Pancreas (tissue), 10 donors: ENCODE data around the gene SYNDIG1. TPM values are rescaled to one million over a fixed set of nuclear protein-coding genes. Genes with fewer than 3 reads are reported as not detected.

Experiments used
- ATAC-seq, 4 donors: fragments of 200-7000 bp; cut with Tn5 transposase; one replicate each; pipeline versions ENCODE4 v1.8.0 to v1.9.1; 2020; ENCODE audit warnings: mild to moderate bottlenecking in 4 of 4, moderate library complexity in 4 of 4
- DNase-seq, 6 donors: peaks; one replicate each; pipeline ENCODE4 v3.0.0-alpha.2; 2020
- FAIRE-seq: peaks from 2 replicates; lab custom pipeline; 2012; peaks lifted over from hg19 to GRCh38; lab: Jason Lieb, UNC
- H3K27ac ChIP-seq, 4 donors: fragments of 200-600 bp; sonication (generic); 1 replicate in 3 of 4; 2 replicates in 1 of 4; pipeline versions ENCODE4 v1.5.0 to v1.8.0; 2020
- H3K27me3 ChIP-seq, 4 donors: fragments of 200-600 bp; one replicate each; pipeline ENCODE4 v1.8.0; 2021
- H3K36me3 ChIP-seq, 3 donors: fragments of 200-600 bp; sonication (generic) in 1 of 3; one replicate each; pipeline versions ENCODE4 v1.5.0 to v1.8.0; 2020 to 2021
- H3K4me1 ChIP-seq, 3 donors: fragments of 200-600 bp; one replicate each; pipeline ENCODE4 v1.8.0; 2021
- H3K4me3 ChIP-seq, 4 donors: fragments of 200-600 bp; sonication (generic) in 2 of 4; one replicate each; pipeline versions ENCODE4 v1.5.0 to v1.8.0; 2020 to 2021
- H3K9me3 ChIP-seq, 4 donors: fragments of 200-600 bp; one replicate each; pipeline ENCODE4 v1.8.0; 2021
- WGBS, 2 donors: extraction: QIAGEN DNeasy Blood & Tissue Kit; methylation state at CpG; one replicate each; pipeline ENCODE4 v1.1.7; 2013; 5-methylcytosine and 5-hydroxymethylcytosine counted together
- intact Hi-C, 3 donors: fragments of 100-400 bp; cut with DNase I; formaldehyde crosslinking; loops; one replicate each; pipeline versions ENCODE4 v1.11.1 to v1.14.2; 2022
- polyA plus RNA-seq, 2 donors: library from polyadenylated mRNA; stranded (reverse); fragments of 200-250 nt; gene quantifications; one replicate each; pipeline ENCODE4 v1.2.3, GENCODE V29; 2013
- total RNA-seq, 6 donors: library from RNA; stranded (reverse); fragmentation: NEBNext Ultra II Directional in 4 of 6; extraction: Animal tissue kit (Norgen Biotek cat#: 25700) in 4 of 6; gene quantifications; one replicate each; pipeline versions ENCODE4 v1.2.1 to v1.2.4, GENCODE V29; 2021 to 2023
- TF ChIP-seq, protein P1 (sequence below), 4 donors: fragments of 200-600 bp; sonication (generic) in 3 of 4; IDR thresholded peaks; one replicate each; pipeline versions ENCODE4 v1.5.0 to v1.8.0; 2021; ENCODE audit warnings: antibody characterized with exemption in 4 of 4
- donor health status: healthy with polysubstance abuse.
- donor health status: DM: no; HTN: no; CAD: no; lungs with moderate emphysema.
- donor health status: DM: no; HTN: no; CAD: no.
- donor health status: control.
- donor health status: control.
- donor health status: Bipolar disorder and iron deficiency.
- donor health status: DM: yes; HTN: yes; CAD: no.
- donor health status: DM: no; HTN: no; CAD: no.
- donor health status: DM: no; HTN: no; CAD: no.
- donor health status: DM: yes; HTN: yes; CAD: no.

SYNDIG1 gene
- total and polyA plus RNA-seq, 8 donors = 0.04 to 0.46 (median 0.23) TPM; not detected in 1

DNA sequence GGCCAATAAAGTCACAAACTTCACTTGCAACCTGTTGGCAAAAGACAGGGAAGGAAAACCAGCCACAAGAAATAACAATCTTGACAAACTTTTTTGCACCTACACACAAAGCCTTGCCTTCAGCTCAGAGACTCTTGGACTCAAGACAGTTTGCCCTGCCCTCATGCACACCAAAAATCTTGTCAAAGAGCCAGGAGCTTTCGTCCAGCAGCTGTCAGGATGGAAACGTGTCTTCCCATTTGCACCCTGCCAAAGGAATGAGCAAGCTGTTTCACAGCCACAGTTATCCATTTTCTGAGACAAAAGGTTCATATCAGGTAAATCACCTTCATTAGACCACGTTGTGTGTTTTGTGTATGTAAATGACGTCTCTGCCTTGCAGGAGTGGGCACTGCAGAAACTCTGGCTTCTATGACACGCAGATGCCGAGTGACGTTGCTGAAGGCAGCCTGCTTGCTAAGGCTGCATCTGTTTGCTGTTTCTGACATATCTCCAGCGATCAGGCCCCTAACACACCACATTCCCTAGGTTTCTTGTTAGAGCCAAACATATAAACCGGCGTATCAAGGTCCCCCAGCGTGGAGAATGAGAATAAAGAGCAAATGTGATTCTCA is 193.4 kb downstream of the SYNDIG1 start:
- Histone ChIP-seq H3K9me3 (no peaks in the 10 kb centered on the region), H3K27me3 (no peaks in the 10 kb centered on the region), H3K36me3 (no peaks in the 10 kb centered on the region), H3K4me1 (no peaks in the 10 kb centered on the region), H3K4me3 (no peak overlapping the region), H3K27ac (no peak overlapping the region)
- intact Hi-C loops = no loop called here
- WGBS, 2 donors = 38 to 46% methylated on average over 11 of the region's 11 CpGs
- TF ChIP-seq, protein P1, sequence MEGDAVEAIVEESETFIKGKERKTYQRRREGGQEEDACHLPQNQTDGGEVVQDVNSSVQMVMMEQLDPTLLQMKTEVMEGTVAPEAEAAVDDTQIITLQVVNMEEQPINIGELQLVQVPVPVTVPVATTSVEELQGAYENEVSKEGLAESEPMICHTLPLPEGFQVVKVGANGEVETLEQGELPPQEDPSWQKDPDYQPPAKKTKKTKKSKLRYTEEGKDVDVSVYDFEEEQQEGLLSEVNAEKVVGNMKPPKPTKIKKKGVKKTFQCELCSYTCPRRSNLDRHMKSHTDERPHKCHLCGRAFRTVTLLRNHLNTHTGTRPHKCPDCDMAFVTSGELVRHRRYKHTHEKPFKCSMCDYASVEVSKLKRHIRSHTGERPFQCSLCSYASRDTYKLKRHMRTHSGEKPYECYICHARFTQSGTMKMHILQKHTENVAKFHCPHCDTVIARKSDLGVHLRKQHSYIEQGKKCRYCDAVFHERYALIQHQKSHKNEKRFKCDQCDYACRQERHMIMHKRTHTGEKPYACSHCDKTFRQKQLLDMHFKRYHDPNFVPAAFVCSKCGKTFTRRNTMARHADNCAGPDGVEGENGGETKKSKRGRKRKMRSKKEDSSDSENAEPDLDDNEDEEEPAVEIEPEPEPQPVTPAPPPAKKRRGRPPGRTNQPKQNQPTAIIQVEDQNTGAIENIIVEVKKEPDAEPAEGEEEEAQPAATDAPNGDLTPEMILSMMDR (IDR thresholded peaks at IDR 0.05) = no peak
- FAIRE-seq (no peak), DNase-seq (no peak), ATAC-seq (no peak)

DNA sequence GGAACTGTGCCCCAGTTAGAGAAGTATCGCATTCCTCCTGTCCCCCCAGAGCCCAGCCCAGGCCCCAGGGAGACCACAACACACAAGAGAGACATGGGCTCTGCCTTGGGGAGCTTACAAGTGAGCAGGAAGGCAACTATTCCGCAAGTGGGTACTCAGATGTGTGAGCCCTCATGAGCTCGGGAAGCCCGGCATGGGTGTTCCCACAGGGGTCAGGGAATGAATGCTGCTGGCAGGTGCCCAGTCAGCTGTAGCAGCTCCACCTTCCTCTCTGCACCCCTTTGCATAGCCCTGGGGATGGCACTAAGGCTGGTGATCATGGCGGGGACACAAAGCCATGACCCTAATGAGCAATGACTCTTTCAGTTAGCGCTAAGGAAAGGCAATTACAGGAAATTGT is 194.1 kb downstream of the SYNDIG1 start:
- TF ChIP-seq, protein P1 (IDR thresholded peaks at IDR 0.05) = no peak
- Histone ChIP-seq H3K9me3 (no peaks in the 10 kb centered on the region), H3K4me3 (no peak overlapping the region), H3K27ac (no peak overlapping the region), H3K4me1 (no peaks in the 10 kb centered on the region), H3K27me3 (no peaks in the 10 kb centered on the region), H3K36me3 (no peaks in the 10 kb centered on the region)
- intact Hi-C loops = no loop called here
- no peak for FAIRE-seq
- WGBS, 2 donors = 87 to 93% methylated on average over 6 of the region's 6 CpGs
- no peak for DNase-seq
- no peak for ATAC-seq

DNA sequence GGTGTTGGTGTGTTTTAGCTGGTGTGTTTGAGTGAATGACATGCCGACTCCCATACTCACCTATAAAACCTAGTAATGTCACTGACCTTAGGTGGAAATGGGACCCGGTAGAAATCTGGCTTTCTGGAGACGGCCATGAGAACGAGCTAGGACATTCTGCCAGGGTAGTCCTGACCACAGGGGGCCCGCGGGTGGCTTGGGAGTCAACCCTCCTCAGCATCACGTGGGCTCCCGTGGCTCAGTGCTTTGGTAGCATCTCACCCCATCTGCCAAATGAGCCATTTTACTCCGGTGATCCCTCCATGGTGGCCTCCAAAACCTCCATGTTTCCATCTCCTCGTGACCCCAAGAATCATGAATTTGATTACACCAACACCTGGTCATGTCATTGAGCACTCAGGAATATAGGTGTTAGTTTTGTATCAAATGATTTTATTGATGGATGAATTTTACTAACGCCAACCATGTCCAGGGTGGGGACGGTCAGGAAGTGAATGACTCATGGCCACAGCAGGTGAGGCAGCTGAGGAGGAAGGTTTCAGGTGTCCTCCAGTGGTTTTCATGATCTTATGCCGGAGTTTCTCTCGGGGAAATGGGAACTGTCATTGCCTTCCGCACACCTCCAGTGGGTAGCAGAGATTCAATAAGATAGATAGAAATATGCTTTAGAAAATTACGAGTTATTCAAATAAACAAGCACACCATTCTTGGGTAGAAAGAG is 195.0 kb downstream of the SYNDIG1 start:
- no peak overlapping the region for H3K27ac ChIP-seq
- WGBS, 2 donors = 74 to 85% methylated on average over 16 of the region's 16 CpGs
- ATAC-seq = no peak
- no peak for DNase-seq
- no peak overlapping the region for H3K4me3 ChIP-seq
- no peaks in the 10 kb centered on the region for H3K27me3 ChIP-seq
- no peaks in the 10 kb centered on the region for H3K36me3 ChIP-seq
- intact Hi-C loops = no loop called here
- TF ChIP-seq, protein P1 (IDR thresholded peaks at IDR 0.05) = no peak
- H3K4me1 ChIP-seq = no peaks in the 10 kb centered on the region
- no peak for FAIRE-seq
- H3K9me3 ChIP-seq = no peaks in the 10 kb centered on the region

DNA sequence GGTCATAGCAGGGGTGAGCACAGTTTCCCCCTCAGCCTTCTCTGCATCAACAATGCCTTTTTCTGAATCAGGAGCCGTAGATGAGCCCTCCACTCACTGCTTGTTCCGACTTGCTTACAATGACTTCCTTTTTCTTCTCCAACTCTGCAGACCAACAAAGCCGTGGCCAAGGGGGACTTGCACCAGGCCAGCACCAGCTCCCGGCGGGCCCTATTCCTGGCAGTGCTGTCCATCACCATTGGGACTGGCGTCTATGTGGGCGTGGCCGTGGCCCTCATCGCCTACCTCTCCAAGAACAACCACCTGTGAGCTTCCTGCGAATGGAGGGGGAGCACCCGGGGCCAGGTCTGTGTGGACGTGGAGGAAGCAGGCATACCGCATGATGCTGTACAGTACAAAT is 195.8 kb downstream of the SYNDIG1 start:
- ATAC-seq (no peak), DNase-seq (no peak), FAIRE-seq (no peak)
- no peaks in the 10 kb centered on the region for H3K36me3 ChIP-seq
- no peaks in the 10 kb centered on the region for H3K9me3 ChIP-seq
- intact Hi-C loops = no loop called here
- TF ChIP-seq, protein P1 (IDR thresholded peaks at IDR 0.05) = no peak
- H3K4me3 ChIP-seq = no peak overlapping the region
- H3K27ac ChIP-seq = no peak overlapping the region
- no peaks in the 10 kb centered on the region for H3K27me3 ChIP-seq
- WGBS, 2 donors = 75 to 77% methylated on average over 13 of the region's 13 CpGs
- H3K4me1 ChIP-seq = no peaks in the 10 kb centered on the region

DNA sequence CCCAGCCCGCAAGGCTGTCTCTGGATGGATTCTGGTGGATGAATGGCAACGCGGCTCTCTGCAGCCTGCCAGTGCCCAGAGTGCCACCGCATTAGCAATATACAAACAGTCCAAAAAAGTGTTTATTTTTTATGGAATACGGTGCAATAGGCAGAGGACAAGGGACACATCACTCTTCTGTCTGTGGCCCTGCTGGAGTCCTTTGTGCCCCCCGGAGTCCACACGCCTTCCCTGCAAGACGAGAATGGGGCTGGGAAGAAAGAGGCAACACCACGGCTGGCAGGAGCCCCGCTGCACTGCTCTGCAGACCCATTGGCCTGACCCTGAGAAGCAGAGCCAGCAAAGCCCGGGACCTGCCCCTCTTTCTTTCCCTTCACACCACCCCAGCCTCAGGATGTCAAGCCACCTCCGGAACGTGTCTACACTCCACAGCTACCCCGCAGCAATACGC is 196.3 kb downstream of the SYNDIG1 start:
- no peaks in the 10 kb centered on the region for H3K36me3 ChIP-seq
- H3K9me3 ChIP-seq = no peaks in the 10 kb centered on the region
- H3K27ac ChIP-seq = no peak overlapping the region
- TF ChIP-seq, protein P1 (IDR thresholded peaks at IDR 0.05) = no peak
- ATAC-seq (no peak), DNase-seq (no peak), FAIRE-seq (no peak)
- no peak overlapping the region for H3K4me3 ChIP-seq
- H3K27me3 ChIP-seq = no peaks in the 10 kb centered on the region
- WGBS, 2 donors = 80 to 88% methylated on average over 15 of the region's 15 CpGs
- H3K4me1 ChIP-seq = no peaks in the 10 kb centered on the region
- intact Hi-C loops = no loop called here
